ENCODE results near the gene CEP63. TPM values are rescaled to one million over a fixed set of nuclear protein-coding genes. Genes with fewer than 3 reads are reported as not detected.

The CEP63 gene
- total RNA-seq, 1 donor from 2014 or later = 34.7 TPM

GRCh38 chr3:134526319-134526718, 40.5 kb downstream of the CEP63 start:
- H3K4me1 ChIP-seq = peaks cover 21% of the 10 kb centered on the region
- intact Hi-C loops (cut with micrococcal nuclease) = no loop called here
- no peak overlapping the region for H3K27ac ChIP-seq (replicated peaks)
- H3K27me3 ChIP-seq (ENCODE audit: low read depth) = no peaks in the 10 kb centered on the region
- DNase-seq = no peak
- peaks cover 43% of the 10 kb centered on the region for H3K9me3 ChIP-seq (replicated peaks)
- TF ChIP-seq CTCF (IDR thresholded peaks at IDR 0.05; ENCODE audit: borderline replicate concordance) = no peak
- H3K4me3 ChIP-seq = no peak overlapping the region
- peaks cover 25% of the 10 kb centered on the region for H3K36me3 ChIP-seq

GRCh38 chr3:134527037-134527436, 41.2 kb downstream of the CEP63 start:
- no peaks in the 10 kb centered on the region for H3K27me3 ChIP-seq (ENCODE audit: low read depth)
- DNase-seq = no peak
- H3K9me3 ChIP-seq (replicated peaks) = peaks cover 43% of the 10 kb centered on the region
- H3K27ac ChIP-seq (replicated peaks) = no peak overlapping the region
- H3K36me3 ChIP-seq = peaks cover 25% of the 10 kb centered on the region
- intact Hi-C loops (cut with micrococcal nuclease) = no loop called here
- no peak overlapping the region for H3K4me3 ChIP-seq
- TF ChIP-seq CTCF (IDR thresholded peaks at IDR 0.05; ENCODE audit: borderline replicate concordance) = no peak
- peaks cover 21% of the 10 kb centered on the region for H3K4me1 ChIP-seq

- no peak for TF ChIP-seq CTCF (IDR thresholded peaks at IDR 0.05; ENCODE audit: borderline replicate concordance)
- no peak for DNase-seq
- intact Hi-C loops (cut with micrococcal nuclease) = no loop called here
- Histone ChIP-seq H3K36me3 (peaks cover 26% of the 10 kb centered on the region), H3K4me3 (no peak overlapping the region), H3K9me3 (replicated peaks) (peaks cover 39% of the 10 kb centered on the region), H3K27me3 (ENCODE audit: low read depth) (no peaks in the 10 kb centered on the region), H3K27ac (replicated peaks) (no peak overlapping the region), H3K4me1 (peaks cover 21% of the 10 kb centered on the region)
Measured at GRCh38 chr3:134527538-134528186, 41.8 kb downstream of the CEP63 start.

- H3K27ac ChIP-seq (replicated peaks) = no peak overlapping the region
- H3K4me1 ChIP-seq = peaks cover 29% of the 10 kb centered on the region
- peaks cover 31% of the 10 kb centered on the region for H3K36me3 ChIP-seq
- H3K27me3 ChIP-seq (ENCODE audit: low read depth) = no peaks in the 10 kb centered on the region
- no peak overlapping the region for H3K4me3 ChIP-seq
- DNase-seq = no peak
- no peaks in the 10 kb centered on the region for H3K9me3 ChIP-seq (replicated peaks)
- no peak for TF ChIP-seq CTCF (IDR thresholded peaks at IDR 0.05; ENCODE audit: borderline replicate concordance)
- intact Hi-C loops (cut with micrococcal nuclease) = no loop called here
Measured at GRCh38 chr3:134533493-134533892, 47.6 kb downstream of the CEP63 start.

GRCh38 chr3:134535186-134535970, 49.5 kb downstream of the CEP63 start:
- H3K27ac ChIP-seq (replicated peaks) = no peak overlapping the region
- DNase-seq = no peak
- no peak for TF ChIP-seq CTCF (IDR thresholded peaks at IDR 0.05; ENCODE audit: borderline replicate concordance)
- intact Hi-C loops (cut with micrococcal nuclease) = no loop called here
- no peak overlapping the region for H3K4me3 ChIP-seq
- H3K27me3 ChIP-seq (ENCODE audit: low read depth) = no peaks in the 10 kb centered on the region
- peaks cover 25% of the 10 kb centered on the region for H3K4me1 ChIP-seq
- no peaks in the 10 kb centered on the region for H3K9me3 ChIP-seq (replicated peaks)
- H3K36me3 ChIP-seq = peaks cover 42% of the 10 kb centered on the region

Data from left ventricle myocardium inferior (tissue), 1 donor.